Hepatocyte (in vitro differentiated cells): Measurements from ENCODE around the gene ALOXE3. TPM values are rescaled to one million over a fixed set of nuclear protein-coding genes. Genes with fewer than 3 reads are reported as not detected.

ENCODE experiments used
- DNase-seq: peaks from one replicate; pipeline ENCODE4 v3.0.0-alpha.2; 2016; ENCODE audit warnings: low spot score
- H2AFZ ChIP-seq: fragments of 200-600 bp; sonication (generic); 2 replicates; pipeline ENCODE4 v1.6.0; 2016; ENCODE audit warnings: antibody characterized with exemption, mild to moderate bottlenecking
- H3K27ac ChIP-seq: fragments of 200-600 bp; sonication (generic); 2 replicates; pipeline ENCODE4 v1.5.1; 2016; ENCODE audit warnings: mild to moderate bottlenecking
- H3K27me3 ChIP-seq: fragments of 200-600 bp; sonication (generic); 2 replicates; pipeline ENCODE4 v1.6.1; 2016
- H3K36me3 ChIP-seq: fragments of 200-600 bp; sonication (generic); replicated peaks from 2 replicates; pipeline ENCODE4 v1.5.1; 2016; ENCODE audit warnings: low read depth; ENCODE audit not compliant: insufficient read depth
- H3K4me1 ChIP-seq: fragments of 200-600 bp; sonication (generic); 2 replicates; pipeline ENCODE4 v1.5.1; 2016; ENCODE audit warnings: mild to moderate bottlenecking, moderate library complexity; ENCODE audit not compliant: insufficient read depth
- H3K4me2 ChIP-seq: fragments of 200-600 bp; sonication (generic); 2 replicates; pipeline ENCODE4 v1.6.0; 2016
- H3K4me3 ChIP-seq: fragments of 200-600 bp; sonication (generic); 2 replicates; pipeline ENCODE4 v1.5.1; 2016; ENCODE audit warnings: mild to moderate bottlenecking
- H3K79me2 ChIP-seq: fragments of 200-600 bp; sonication (generic); 2 replicates; pipeline ENCODE4 v1.6.0; 2017; ENCODE audit warnings: mild to moderate bottlenecking
- H3K9me2 ChIP-seq: fragments of 200-600 bp; sonication (generic); replicated peaks from 2 replicates; pipeline ENCODE4 v1.6.0; 2017; ENCODE audit warnings: mild to moderate bottlenecking; ENCODE audit not compliant: insufficient read depth
- H3K9me3 ChIP-seq: fragments of 200-600 bp; sonication (generic); 2 replicates; pipeline ENCODE4 v1.5.1; 2016; ENCODE audit warnings: low read depth, mild to moderate bottlenecking
- H4K20me1 ChIP-seq: fragments of 200-600 bp; sonication (generic); 2 replicates; pipeline ENCODE4 v1.6.0; 2016; ENCODE audit warnings: mild to moderate bottlenecking; ENCODE audit not compliant: insufficient read depth, poor library complexity, severe bottlenecking
- CTCF ChIP-seq: fragments of 200-600 bp; sonication (generic); IDR thresholded peaks from 2 replicates; pipeline ENCODE4 v1.5.1; 2016; ENCODE audit warnings: antibody characterized with exemption, mild to moderate bottlenecking; ENCODE audit not compliant: poor library complexity
- EZH2 ChIP-seq: fragments of 200-600 bp; sonication (generic); IDR thresholded peaks from 2 replicates; pipeline ENCODE4 v1.6.1; 2016; ENCODE audit warnings: antibody characterized with exemption, mild to moderate bottlenecking, borderline replicate concordance
- EZH2phosphoT487 ChIP-seq: fragments of 200-600 bp; sonication (generic); IDR thresholded peaks from one replicate; pipeline ENCODE4 v1.6.1; 2018; ENCODE audit warnings: antibody characterized with exemption, mild to moderate bottlenecking, low read depth, moderate library complexity; ENCODE audit not compliant: unreplicated experiment, severe bottlenecking
- WGBS: methylation state at CpG from one replicate; pipeline ENCODE4 v1.1.6; 2016; ENCODE audit warnings: low lambda C conversion rate; ENCODE audit errors: missing lambda C conversion rate; 5-methylcytosine and 5-hydroxymethylcytosine counted together
- polyA plus RNA-seq: library from polyadenylated mRNA; unstranded; fragments of >200 nt; fragmentation: Nextera tagmentation; extraction: Ambion mirVana; gene quantifications from 2 replicates; pipeline ENCODE4 v1.2.1, GENCODE V29; 2016
- total RNA-seq: library from RNA; depleted of rRNA; stranded (reverse); fragments of >200 nt; gene quantifications from 2 replicates; pipeline ENCODE4 v1.2.3, GENCODE V29; 2014

The ALOXE3 gene
- total and polyA plus RNA-seq, 2 experiments from 2014 or later: 0.77 to 1.5 TPM

DNA sequence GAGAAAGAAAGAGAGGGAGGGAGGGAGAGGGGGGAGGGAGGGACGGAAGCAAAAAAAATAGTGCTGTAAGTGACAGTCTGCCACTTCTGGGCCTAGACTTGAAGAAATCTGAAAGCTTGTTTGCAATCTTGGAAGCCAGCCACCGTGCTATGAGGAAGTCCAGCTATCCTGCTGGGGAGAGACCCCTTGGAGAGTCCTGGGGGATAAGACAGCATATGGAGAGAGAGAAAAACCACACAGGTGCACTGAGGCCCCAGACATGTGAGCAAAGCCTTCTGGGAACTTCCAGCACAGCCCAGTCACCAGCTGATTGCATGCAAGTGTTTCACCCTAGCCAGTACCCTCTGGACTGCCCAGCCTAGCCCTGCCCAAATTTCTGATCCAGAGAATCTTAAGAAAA, 18.2 kb downstream of the ALOXE3 start:
- H3K4me2 ChIP-seq: no peak overlapping the region
- no peak for DNase-seq
- H3K27me3 ChIP-seq: no peaks in the 10 kb centered on the region
- no peaks in the 10 kb centered on the region for H3K9me2 ChIP-seq
- no peaks in the 10 kb centered on the region for H3K9me3 ChIP-seq
- H4K20me1 ChIP-seq: no peaks in the 10 kb centered on the region
- H2AFZ ChIP-seq: no peak overlapping the region
- no peak overlapping the region for H3K4me3 ChIP-seq
- TF ChIP-seq EZH2 (no peak), EZH2phosphoT487 (no peak), CTCF (no peak)
- H3K36me3 ChIP-seq: no peaks in the 10 kb centered on the region
- H3K79me2 ChIP-seq: no peaks in the 10 kb centered on the region
- H3K27ac ChIP-seq: no peak overlapping the region
- 50% methylated on average over 1 of the region's 2 CpGs for WGBS
- no peaks in the 10 kb centered on the region for H3K4me1 ChIP-seq

GRCh38 chr17:8096541-8096940, 21.8 kb downstream of the ALOXE3 start:
- Histone ChIP-seq H4K20me1 (no peaks in the 10 kb centered on the region), H3K27ac (no peak overlapping the region), H2AFZ (no peak overlapping the region), H3K9me3 (no peaks in the 10 kb centered on the region), H3K4me1 (no peaks in the 10 kb centered on the region), H3K27me3 (no peaks in the 10 kb centered on the region), H3K4me3 (no peak overlapping the region), H3K36me3 (no peaks in the 10 kb centered on the region), H3K4me2 (no peak overlapping the region), H3K9me2 (no peaks in the 10 kb centered on the region), H3K79me2 (no peaks in the 10 kb centered on the region)
- no peak for TF ChIP-seq CTCF
- TF ChIP-seq EZH2phosphoT487: no peak
- TF ChIP-seq EZH2: no peak
- DNase-seq: no peak
- 87% methylated on average over 8 of the region's 8 CpGs for WGBS

- WGBS: 68% methylated on average over 6 of the region's 6 CpGs
- Histone ChIP-seq H3K79me2 (no peaks in the 10 kb centered on the region), H3K4me2 (no peak overlapping the region), H3K9me2 (no peaks in the 10 kb centered on the region), H2AFZ (no peak overlapping the region), H3K4me1 (no peaks in the 10 kb centered on the region), H4K20me1 (no peaks in the 10 kb centered on the region), H3K36me3 (no peaks in the 10 kb centered on the region), H3K27me3 (peaks cover 10% of the 10 kb centered on the region), H3K4me3 (no peak overlapping the region), H3K27ac (no peak overlapping the region), H3K9me3 (no peaks in the 10 kb centered on the region)
- DNase-seq: no peak
- no peak for TF ChIP-seq EZH2phosphoT487
Measured at GRCh38 chr17:8095361-8095760, 23.0 kb downstream of the ALOXE3 start.

- H3K27me3 ChIP-seq: peaks cover 25% of the 10 kb centered on the region
- no peaks in the 10 kb centered on the region for H3K79me2 ChIP-seq
- H2AFZ ChIP-seq: no peak overlapping the region
- H3K4me2 ChIP-seq: no peak overlapping the region
- no peak for TF ChIP-seq EZH2
- no peak for TF ChIP-seq EZH2phosphoT487
- TF ChIP-seq CTCF: no peak
- H3K9me2 ChIP-seq: no peaks in the 10 kb centered on the region
- no peaks in the 10 kb centered on the region for H3K36me3 ChIP-seq
- no peaks in the 10 kb centered on the region for H4K20me1 ChIP-seq
- H3K9me3 ChIP-seq: no peaks in the 10 kb centered on the region
- no peak for DNase-seq
- no peak overlapping the region for H3K4me3 ChIP-seq
- WGBS: 66% methylated on average over 9 of the region's 9 CpGs
- H3K4me1 ChIP-seq: no peaks in the 10 kb centered on the region
- no peak overlapping the region for H3K27ac ChIP-seq
Measured at GRCh38 chr17:8091033-8091687, 27.2 kb downstream of the ALOXE3 start.
